BJ (cell line): ENCODE data around the gene GSTA3. TPM values are rescaled to one million over a fixed set of nuclear protein-coding genes. Genes with fewer than 3 reads are reported as not detected.

Source experiments
- CTCF ChIA-PET: fragments of 350-600 bp; formaldehyde crosslinking; extraction: SDS; loops from one replicate; lab custom pipeline; 2021; ENCODE audit warnings: antibody characterized with exemption, inconsistent platforms; lab: Yijun Ruan, JAX
- POLR2A ChIA-PET: fragments of 300-600 bp; sonication (Branson Sonifier 250); formaldehyde crosslinking; extraction: SDS; loops from one replicate; lab custom pipeline; 2021; ENCODE audit warnings: antibody characterized with exemption; lab: Charles Lee
- DNase-seq: peaks from one replicate; pipeline ENCODE4 v3.0.0-alpha.2; 2011; ENCODE audit warnings: low read depth
- H3K27me3 ChIP-seq: 2 replicates; pipeline ENCODE4 v1.6.0; 2011; ENCODE audit warnings: low read length; ENCODE audit not compliant: control insufficient read depth, insufficient read depth
- H3K36me3 ChIP-seq: 2 replicates; pipeline ENCODE4 v1.5.1; 2011; ENCODE audit warnings: low read length; ENCODE audit not compliant: control insufficient read depth, insufficient read depth
- H3K4me3 ChIP-seq: 2 replicates; pipeline ENCODE4 v1.5.1; 2011; ENCODE audit warnings: low read depth, mild to moderate bottlenecking, control low read depth, low read length
- polyA plus RNA-seq: library from polyadenylated mRNA; depleted of rRNA; stranded (reverse); fragments of >200 nt; gene quantifications from 2 replicates; pipeline ENCODE4 v1.2.3, GENCODE V29; 2011; rRNA removed
- TF ChIP-seq, protein P1 (sequence below): IDR thresholded peaks from 2 replicates; pipeline ENCODE4 v1.5.1; 2011; ENCODE audit warnings: low read depth, mild to moderate bottlenecking, control low read depth, inconsistent platforms, low read length, moderate library complexity; ENCODE audit not compliant: insufficient read depth

Gene GSTA3
- polyA plus RNA-seq, 1 experiment: not detected

DNA sequence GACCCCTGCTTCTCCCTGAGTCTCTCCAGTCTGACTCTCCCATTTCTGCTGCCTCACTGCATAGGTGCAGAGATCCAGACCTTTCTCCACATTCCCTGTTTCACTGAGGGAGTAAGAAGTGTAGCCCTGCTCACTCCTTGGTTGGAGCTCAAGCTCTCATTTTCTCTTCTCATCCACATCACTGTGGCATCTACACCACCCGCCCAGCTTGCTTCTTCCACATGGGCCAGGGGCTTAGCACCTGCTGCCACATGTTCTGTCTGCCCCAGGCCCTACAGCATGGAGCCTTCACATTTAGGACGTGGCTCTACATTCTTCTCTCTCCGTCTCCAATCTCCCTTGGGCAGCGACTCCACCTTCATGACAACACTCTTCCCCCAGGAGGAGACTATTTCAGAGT lies 60.4 kb downstream of the GSTA3 start:
- TF ChIP-seq, protein P1, sequence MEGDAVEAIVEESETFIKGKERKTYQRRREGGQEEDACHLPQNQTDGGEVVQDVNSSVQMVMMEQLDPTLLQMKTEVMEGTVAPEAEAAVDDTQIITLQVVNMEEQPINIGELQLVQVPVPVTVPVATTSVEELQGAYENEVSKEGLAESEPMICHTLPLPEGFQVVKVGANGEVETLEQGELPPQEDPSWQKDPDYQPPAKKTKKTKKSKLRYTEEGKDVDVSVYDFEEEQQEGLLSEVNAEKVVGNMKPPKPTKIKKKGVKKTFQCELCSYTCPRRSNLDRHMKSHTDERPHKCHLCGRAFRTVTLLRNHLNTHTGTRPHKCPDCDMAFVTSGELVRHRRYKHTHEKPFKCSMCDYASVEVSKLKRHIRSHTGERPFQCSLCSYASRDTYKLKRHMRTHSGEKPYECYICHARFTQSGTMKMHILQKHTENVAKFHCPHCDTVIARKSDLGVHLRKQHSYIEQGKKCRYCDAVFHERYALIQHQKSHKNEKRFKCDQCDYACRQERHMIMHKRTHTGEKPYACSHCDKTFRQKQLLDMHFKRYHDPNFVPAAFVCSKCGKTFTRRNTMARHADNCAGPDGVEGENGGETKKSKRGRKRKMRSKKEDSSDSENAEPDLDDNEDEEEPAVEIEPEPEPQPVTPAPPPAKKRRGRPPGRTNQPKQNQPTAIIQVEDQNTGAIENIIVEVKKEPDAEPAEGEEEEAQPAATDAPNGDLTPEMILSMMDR: no peak
- POLR2A ChIA-PET: no interaction called here
- CTCF ChIA-PET: interaction anchor here (0.6 kb wide), 1 partner anchor 12 kb away, joined by 3 read pairs; no protein-coding TSS in a partner anchor
- no peak for DNase-seq
- Histone ChIP-seq H3K4me3 (no peak overlapping the region), H3K27me3 (peaks cover 3% of the 10 kb centered on the region), H3K36me3 (no peaks in the 10 kb centered on the region)

Other genes with a start within 250 kb of the GSTA3 start
- gene TMEM14A, start 238.6 kb downstream of the GSTA3 start, polyA plus RNA-seq: 20.4 and 30.0 TPM in 2 replicates
- gene GSTA2, start 146.2 kb downstream of the GSTA3 start, polyA plus RNA-seq: not detected in 2 replicates
- gene GSTA1, start 105.9 kb downstream of the GSTA3 start, polyA plus RNA-seq: 0.20 TPM in 1 of 2 replicates, not detected in the other
- not detected in 2 replicates for gene GSTA5, start 68.9 kb downstream of the GSTA3 start, polyA plus RNA-seq
- 20.9 and 35.1 TPM in 2 replicates for gene GSTA4, start 85.6 kb upstream of the GSTA3 start, polyA plus RNA-seq
- 12.9 and 15.2 TPM in 2 replicates for gene CILK1, start 152.1 kb upstream of the GSTA3 start, polyA plus RNA-seq
- 78.9 and 83.5 TPM in 2 replicates for gene FBXO9, start 155.7 kb upstream of the GSTA3 start, polyA plus RNA-seq
- not detected in 2 replicates for gene GCM1, start 239.1 kb upstream of the GSTA3 start, polyA plus RNA-seq